GM21390 (cell line): Measurements from ENCODE around the gene SELENOM.

Experiments
- ATAC-seq: cut with Tn5 transposase; IDR thresholded peaks from one replicate; pipeline ENCODE4 v1.9.1; 2021; ENCODE audit not compliant: unreplicated experiment

Gene SELENOM

GRCh38 chr22:31107178-31107893 is at the start of gene SELENOM:
Gene SELENOM, minus strand, starts transcription at chr22:31107568. Its CDS starts 63 bp downstream, at chr22:31107505.
- peak; percentile 88 for ATAC-seq

- ATAC-seq, result no peak
These were observed 48.1 kb upstream of the SELENOM start for GRCh38 chr22:31155422-31155821.

GRCh38 chr22:31154975-31155374 is 47.6 kb upstream of the SELENOM start:
- no peak for ATAC-seq

- ATAC-seq, result no peak
These were observed 46.0 kb upstream of the SELENOM start for GRCh38 chr22:31153357-31153756.

- no peak for ATAC-seq
These were observed 44.5 kb upstream of the SELENOM start for GRCh38 chr22:31151872-31152271.

GRCh38 chr22:31150615-31151014 is 43.2 kb upstream of the SELENOM start:
- no peak for ATAC-seq

- ATAC-seq, result no peak
These were observed 41.7 kb upstream of the SELENOM start for GRCh38 chr22:31148953-31149627.

GRCh38 chr22:31148488-31148887 is 41.1 kb upstream of the SELENOM start:
- no peak for ATAC-seq

- ATAC-seq, result no peak
These were observed 36.9 kb upstream of the SELENOM start for GRCh38 chr22:31144223-31144622.

GRCh38 chr22:31143537-31143936 is 36.2 kb upstream of the SELENOM start:
- ATAC-seq, result no peak

- ATAC-seq, result no peak
These were observed 35.7 kb upstream of the SELENOM start for GRCh38 chr22:31143038-31143437.

GRCh38 chr22:31142285-31142684 is 34.9 kb upstream of the SELENOM start:
- ATAC-seq, result no peak

- no peak for ATAC-seq
These were observed 34.2 kb upstream of the SELENOM start for GRCh38 chr22:31141551-31141950.

GRCh38 chr22:31140746-31141145 is 33.4 kb upstream of the SELENOM start:
- ATAC-seq, result no peak

- ATAC-seq, result no peak
These were observed 32.7 kb upstream of the SELENOM start, which contains the start of gene PLA2G3 for GRCh38 chr22:31139866-31140716. Gene PLA2G3, minus strand, starts transcription at chr22:31140508. Its CDS starts 154 bp downstream, at chr22:31140354.

- no peak for ATAC-seq
These were observed 31.7 kb upstream of the SELENOM start for GRCh38 chr22:31139066-31139465.

- ATAC-seq, result no peak
These were observed 30.8 kb upstream of the SELENOM start for GRCh38 chr22:31138126-31138525.

- no peak for ATAC-seq
These were observed 30.4 kb upstream of the SELENOM start for GRCh38 chr22:31137721-31138120.

GRCh38 chr22:31136711-31137110 is 29.3 kb upstream of the SELENOM start:
- ATAC-seq, result no peak

- ATAC-seq, result no peak
These were observed 28.8 kb upstream of the SELENOM start for GRCh38 chr22:31136155-31136554.

GRCh38 chr22:31135706-31136105 is 28.3 kb upstream of the SELENOM start:
- no peak for ATAC-seq

GRCh38 chr22:31134688-31135087 is 27.3 kb upstream of the SELENOM start:
- no peak for ATAC-seq
